ENCODE results near the gene HJURP.

HJURP gene

DNA sequence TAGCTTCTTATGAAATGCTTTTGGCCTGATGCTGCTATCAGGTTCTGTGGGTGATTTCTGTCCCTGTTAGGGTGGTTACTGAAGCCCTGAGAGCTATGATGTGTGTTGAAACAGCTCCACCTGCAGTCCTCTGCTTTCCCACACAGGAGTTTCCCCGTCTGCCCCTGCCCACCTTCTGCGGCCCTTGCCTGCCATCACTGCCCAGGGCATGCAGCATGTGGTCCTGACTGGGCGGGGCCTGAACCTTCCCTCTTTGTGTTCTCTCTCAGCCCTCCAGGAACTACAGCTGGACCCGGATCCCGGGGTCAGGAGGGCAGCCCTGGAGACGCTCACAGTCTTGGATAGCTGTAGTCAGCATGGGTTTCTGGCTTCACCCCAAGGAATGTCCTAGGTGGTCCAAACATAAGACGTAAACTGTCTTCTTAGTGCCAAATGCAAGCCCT is 21.4 kb downstream of the HJURP start:
- no peak for DNase-seq (ENCODE audit: low spot score)
- in situ Hi-C loops (cut with MboI; ENCODE audit: low sequenced_read_pairs, unreplicated experiment), result no loop called here
- TF ChIP-seq, protein P1, sequence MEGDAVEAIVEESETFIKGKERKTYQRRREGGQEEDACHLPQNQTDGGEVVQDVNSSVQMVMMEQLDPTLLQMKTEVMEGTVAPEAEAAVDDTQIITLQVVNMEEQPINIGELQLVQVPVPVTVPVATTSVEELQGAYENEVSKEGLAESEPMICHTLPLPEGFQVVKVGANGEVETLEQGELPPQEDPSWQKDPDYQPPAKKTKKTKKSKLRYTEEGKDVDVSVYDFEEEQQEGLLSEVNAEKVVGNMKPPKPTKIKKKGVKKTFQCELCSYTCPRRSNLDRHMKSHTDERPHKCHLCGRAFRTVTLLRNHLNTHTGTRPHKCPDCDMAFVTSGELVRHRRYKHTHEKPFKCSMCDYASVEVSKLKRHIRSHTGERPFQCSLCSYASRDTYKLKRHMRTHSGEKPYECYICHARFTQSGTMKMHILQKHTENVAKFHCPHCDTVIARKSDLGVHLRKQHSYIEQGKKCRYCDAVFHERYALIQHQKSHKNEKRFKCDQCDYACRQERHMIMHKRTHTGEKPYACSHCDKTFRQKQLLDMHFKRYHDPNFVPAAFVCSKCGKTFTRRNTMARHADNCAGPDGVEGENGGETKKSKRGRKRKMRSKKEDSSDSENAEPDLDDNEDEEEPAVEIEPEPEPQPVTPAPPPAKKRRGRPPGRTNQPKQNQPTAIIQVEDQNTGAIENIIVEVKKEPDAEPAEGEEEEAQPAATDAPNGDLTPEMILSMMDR (IDR thresholded peaks at IDR 0.05; ENCODE audit: borderline replicate concordance, control extremely low read depth, extremely low read depth, insufficient read depth, missing control alignments), result no peak

DNA sequence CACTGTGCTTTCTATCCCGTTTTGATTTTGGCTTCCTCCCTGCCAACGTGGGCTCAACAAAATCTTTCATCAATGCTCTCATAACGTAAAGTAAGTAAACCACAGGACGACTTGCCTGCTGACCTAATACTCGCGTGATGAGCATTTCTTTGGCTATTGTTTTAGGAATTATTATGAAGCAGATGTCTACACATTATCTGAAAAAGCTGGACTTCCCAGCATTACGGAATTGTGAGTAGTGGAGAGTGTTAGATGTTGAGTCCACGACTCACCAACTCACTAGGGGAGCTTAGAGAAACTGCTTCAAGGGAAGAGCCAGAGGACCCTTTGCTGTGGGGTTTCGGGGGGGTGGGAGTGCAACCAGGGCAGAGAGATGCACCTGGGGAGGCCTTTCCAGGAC is 21.9 kb downstream of the HJURP start:
- TF ChIP-seq, protein P1 (IDR thresholded peaks at IDR 0.05; ENCODE audit: borderline replicate concordance, control extremely low read depth, extremely low read depth, insufficient read depth, missing control alignments), result no peak
- in situ Hi-C loops (cut with MboI; ENCODE audit: low sequenced_read_pairs, unreplicated experiment), result no loop called here
- DNase-seq (ENCODE audit: low spot score), result no peak

DNA sequence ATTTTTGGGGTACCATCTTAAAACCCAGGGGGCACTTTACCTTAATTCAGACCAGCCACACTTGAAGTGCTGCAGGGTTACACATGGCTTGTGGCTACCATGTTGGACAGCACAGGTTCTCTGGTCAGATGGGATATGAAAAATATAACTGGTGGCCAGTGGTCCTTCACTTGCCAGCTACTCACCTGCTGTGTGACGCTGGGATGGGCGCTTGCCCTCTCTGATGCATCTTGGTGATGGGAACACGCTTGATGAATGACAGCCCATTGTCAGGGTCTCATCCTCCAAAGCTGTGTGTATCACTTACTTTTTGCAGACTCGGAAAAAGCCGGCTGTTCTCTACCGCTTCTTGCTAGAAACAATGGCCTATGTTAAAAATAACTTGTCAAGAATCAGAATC is 22.5 kb downstream of the HJURP start:
- in situ Hi-C loops (cut with MboI; ENCODE audit: low sequenced_read_pairs, unreplicated experiment), result no loop called here
- TF ChIP-seq, protein P1 (IDR thresholded peaks at IDR 0.05; ENCODE audit: borderline replicate concordance, control extremely low read depth, extremely low read depth, insufficient read depth, missing control alignments), result no peak
- DNase-seq (ENCODE audit: low spot score), result no peak

DNA sequence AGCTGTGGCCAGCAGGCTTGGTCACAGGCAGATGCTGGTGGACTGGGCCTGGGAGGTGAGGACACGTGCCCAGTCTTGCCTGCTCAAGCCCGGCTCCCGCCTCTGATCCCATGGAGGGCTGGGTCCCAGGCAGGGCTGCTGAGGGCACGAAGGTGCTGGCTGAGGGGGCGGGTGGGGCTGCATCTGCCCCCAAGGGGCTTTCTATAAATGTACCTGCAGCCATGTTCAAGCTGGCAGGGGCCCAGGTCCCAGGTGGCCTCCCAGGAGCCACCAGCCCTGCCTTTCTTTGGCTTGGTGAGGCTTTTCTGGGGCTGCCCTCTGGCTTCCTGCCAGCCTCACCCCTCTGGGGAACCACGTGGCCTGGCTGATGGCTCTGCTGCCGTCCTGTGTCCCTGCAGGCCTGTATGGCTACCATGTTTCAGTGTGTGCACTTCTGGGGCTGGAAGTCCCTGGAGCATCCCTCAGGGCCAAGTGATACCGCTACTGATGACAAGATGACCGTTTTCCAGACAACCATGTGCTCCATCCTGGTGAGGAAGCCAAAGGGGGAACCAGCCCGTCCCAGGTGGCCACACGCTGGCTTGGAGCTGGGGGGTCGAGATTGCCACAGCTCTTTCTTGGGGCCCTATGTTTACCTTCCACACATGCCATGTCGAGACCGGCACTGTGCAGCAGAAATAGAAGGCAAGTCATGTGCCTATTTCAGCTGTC is 23.2 kb downstream of the HJURP start:
- in situ Hi-C loops (cut with MboI; ENCODE audit: low sequenced_read_pairs, unreplicated experiment), result no loop called here
- DNase-seq (ENCODE audit: low spot score), result no peak
- TF ChIP-seq, protein P1 (IDR thresholded peaks at IDR 0.05; ENCODE audit: borderline replicate concordance, control extremely low read depth, extremely low read depth, insufficient read depth, missing control alignments), result no peak

DNA sequence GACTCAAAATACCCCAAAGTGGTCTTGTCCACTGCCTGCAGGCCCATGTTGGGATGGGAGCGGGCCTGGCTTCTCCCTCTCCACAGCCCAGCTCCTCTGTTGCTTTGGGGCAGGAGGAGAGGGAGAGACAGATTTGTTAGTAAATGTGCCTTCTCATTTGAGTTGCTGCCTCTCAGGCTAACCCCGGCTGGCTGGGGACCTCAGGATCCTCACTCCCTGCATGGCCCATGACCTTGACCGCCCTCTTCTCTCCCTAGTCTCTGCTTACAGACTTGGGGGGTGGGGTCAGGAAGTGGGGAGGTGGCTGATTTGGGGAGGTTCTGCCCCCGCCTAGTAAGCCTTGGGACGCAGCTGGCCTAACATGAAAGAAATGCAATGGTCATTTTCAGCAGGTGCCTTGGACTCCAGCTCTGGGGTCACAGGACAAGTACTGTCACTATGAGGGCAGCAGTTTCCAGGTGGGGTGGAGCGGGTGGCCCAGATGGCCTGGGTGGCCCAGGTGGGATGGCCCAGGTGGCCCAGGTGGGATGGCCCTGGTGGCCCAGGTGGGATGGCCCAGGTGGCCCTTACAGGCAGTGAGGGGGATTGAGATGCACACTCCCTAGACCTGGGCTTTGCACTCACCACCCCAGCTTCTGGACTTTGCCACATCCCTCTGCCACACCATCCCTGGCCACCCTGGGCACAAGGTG is 24.1 kb downstream of the HJURP start:
- in situ Hi-C loops (cut with MboI; ENCODE audit: low sequenced_read_pairs, unreplicated experiment), result no loop called here
- no peak for DNase-seq (ENCODE audit: low spot score)
- TF ChIP-seq, protein P1 (IDR thresholded peaks at IDR 0.05; ENCODE audit: borderline replicate concordance, control extremely low read depth, extremely low read depth, insufficient read depth, missing control alignments), result no peak

DNA sequence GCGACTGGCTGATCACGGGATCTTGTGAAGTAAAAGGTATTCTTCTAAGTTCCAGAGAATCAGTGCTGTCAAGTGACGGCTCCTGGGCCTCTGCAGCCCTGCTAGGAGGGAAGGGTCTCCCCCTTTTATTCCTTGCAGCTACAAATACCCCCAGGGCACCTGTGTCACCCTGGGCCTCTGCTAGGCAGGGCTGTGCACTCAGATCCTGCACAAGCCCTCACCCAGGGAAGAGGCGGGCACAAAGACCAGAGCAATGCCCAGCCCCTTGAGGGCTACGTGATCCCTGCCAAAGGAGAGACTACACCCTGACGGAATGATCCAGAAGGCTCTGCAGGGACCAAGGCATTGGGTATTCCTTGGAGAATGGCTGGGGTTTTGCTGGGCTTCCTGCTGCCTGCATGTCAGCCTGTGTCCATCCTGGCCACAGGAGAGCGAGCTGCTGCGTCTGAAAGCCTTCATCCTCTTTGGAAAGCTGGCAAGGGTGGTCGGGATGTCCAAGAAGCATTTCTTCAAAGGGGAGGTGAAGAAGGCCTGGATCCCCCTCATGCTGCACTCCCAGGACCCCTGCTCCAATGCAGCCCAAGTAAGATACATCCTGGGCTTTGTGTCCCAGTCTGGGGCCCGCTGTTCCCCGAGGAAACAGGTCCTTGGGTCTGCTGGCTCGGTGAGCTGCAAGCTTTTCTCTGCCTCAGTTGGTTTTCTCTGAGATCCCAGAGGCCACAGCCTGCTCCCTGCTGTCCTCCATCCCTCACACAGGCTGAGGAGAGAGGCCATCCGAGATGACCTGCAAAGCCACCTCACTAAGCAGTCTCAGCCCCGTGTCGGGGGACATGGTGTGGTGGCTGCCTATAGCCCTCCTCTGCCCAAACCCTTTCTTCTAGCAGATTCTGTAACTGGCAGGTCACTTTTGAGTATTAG is 24.9 kb downstream of the HJURP start:
- DNase-seq (ENCODE audit: low spot score), result no peak
- TF ChIP-seq, protein P1 (IDR thresholded peaks at IDR 0.05; ENCODE audit: borderline replicate concordance, control extremely low read depth, extremely low read depth, insufficient read depth, missing control alignments), result no peak
- in situ Hi-C loops (cut with MboI; ENCODE audit: low sequenced_read_pairs, unreplicated experiment), result no loop called here

Data from GM13976 (cell line).